Midbrain (tissue), 1 donor: ENCODE data around the gene MKNK2.
"Not testable (repeated sequence)": the region's sequence is repeated elsewhere in the genome, so short reads cannot be mapped to it uniquely, and the experiment has no call there.

Experiments
- DNase-seq: peaks from one replicate; lab custom pipeline; 2025; lab: John Stamatoyannopoulos, UW

MKNK2 gene

DNA sequence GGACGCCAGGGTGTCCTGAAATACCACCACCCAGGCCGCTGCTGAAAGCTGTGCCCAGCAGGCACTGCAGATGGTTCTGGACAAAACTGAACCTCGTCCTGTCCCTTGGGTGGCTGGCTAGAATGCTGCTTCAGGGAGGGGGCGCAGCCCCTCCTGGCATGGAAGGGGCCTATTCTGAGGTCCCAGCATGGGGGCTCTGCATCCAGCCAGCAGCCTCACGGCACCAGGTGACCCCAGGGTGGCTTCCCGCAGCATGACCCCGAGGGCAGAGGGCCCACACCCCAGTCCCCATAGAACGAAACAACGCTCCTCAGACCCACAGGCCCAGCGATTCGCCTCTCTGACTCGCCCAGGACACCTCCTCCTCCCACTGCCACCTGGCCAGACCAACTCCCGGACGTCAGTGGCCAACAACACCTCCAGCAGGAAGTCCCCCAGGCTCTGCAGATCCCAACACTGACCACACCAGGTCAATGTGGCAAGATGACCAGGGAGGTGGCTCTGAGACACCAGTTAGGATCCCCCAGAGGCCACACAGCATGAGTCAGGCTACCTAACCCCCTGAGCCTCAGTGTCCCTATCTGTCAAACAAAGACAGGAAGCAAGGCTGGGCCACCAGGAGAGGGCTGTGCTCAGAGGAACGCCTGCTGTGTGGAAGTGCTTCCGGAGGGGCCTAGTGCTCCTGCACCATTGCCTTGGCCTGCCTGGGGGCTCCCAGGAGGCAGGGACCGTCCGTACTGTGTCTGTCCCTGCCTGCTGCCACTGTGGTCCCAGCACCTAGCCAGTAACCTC lies 6.1 kb downstream of the MKNK2 start:
- DNase-seq, result no peak

DNA sequence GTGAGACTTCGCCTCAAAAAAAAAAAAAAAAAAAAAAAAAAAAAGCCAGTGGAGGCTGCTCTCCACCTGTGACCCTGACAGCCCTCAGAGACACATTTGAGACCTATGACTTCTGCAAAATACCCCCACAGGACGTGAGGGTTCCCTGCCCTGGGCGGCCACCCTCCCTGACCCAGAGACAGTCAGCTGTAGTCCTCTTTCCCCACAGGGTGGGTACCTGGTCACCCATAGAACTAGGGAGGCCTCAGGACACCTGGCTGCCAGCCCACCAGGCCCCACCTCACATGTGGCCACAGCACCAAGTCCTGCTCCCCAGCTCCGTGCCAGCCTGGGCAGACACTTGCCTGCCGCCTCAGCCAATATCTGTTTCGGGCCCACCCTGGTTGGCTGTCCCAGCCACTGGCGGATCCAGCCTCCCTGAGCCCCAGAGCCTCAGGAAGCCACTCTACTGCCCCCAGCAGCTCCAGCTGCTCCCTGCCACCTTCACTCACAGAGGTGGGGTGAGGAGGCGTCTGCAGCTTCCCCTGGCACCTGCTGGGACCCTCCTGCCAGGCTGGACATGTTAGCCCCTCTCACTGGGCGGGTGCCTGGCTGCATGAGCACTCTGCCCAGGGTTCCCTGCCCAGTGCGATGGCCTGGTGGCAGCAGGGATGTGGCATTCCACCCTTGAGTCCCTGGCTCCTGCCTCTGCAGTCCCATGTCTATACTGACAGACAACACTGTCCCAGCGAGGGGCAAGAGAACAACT lies 6.9 kb downstream of the MKNK2 start:
- no peak for DNase-seq

DNA sequence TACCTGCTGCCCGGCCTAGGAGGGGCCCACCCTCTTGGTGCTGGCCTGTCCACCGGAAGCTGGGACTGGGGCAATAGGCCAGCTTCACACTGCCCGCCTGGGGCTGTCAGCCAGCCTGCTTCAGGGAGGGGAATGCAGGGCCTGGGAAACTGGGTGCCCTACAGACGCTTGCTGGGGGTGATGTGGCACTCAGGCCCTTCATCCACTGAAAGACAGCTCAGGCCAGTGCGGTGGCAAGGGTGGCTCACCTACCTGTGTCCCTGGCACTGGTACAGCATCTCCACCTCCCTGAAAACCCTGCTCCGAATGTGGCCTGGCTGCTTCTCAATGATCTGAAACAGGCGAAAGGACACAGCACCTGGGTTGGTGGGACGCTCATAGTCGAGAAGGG lies 7.8 kb downstream of the MKNK2 start:
- peak; percentile 25 for DNase-seq

DNA sequence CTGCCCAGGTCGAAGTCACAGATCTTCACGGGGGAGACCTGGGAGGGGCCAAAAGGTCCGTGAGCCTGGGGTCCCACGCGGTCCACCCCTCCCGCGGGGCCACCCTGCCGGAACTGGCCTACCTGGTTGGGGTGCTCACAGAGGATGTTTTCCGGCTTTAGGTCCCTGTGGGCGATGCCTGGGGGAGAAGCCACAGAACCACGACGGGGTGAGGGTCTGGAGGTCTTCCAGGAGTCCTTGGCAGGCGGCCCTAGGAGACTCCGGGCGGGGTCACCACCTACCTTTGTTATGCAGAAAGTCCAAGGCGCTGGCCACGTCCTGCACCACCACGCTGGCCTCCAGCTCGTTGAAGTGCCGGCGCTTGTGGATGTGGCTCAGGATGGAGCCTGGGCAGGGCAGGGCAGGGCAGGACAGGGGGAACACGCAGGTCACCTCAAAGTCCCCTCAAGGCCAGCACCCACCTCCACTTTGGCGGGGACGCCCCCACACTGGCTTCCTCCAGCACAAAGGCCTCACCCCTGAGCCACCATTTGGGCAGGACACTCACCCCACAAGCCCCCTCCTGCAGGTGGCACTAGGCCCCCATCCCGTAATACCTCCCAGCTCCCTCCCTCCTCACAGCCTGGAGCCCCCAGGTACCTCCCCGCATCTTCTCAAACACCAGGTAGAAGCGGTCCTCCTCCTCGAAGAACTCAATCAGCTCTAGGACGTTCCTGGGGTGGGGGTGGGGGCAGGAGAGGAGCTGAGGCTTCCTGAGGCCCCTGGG lies 8.4 kb downstream of the MKNK2 start:
- no peak for DNase-seq

DNA sequence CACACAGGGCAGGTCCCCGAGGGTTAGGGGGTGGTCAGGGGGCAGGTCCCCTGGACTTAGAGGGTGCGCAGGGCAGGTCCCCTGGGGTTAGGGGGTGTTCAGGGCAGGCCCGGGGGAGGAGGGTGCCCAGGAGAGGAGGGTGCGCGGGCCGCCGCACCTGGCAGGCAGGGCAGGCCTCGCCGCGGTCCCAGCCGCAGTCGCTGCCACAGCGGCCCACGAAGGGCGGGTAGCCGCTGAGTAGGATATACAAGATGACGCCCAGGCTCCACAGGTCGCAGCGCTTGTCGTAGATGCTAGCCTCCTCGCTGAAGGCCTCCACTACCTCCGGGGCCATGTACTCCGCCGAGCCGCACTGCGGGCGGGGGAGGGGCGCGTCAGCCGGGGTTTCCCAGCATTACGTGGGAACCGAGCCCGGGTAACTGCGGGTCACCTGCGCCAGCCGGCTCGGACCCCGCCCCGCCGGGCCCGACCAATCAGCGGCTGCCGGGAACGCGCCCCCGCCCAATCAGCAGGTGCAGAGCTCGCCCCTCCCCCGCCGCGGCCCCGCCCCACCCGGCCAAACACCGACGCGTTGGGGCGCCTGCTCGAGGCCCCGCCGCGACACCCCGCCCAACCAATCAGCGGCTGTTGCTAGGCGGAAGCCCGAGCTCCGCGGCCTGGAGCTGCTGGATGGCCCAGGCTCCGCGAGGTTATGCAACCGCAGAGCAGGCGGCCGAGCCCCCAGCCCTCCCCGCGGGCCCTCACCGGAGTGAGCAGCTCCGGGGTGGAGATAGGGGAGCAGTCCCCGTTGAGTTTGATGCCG lies 9.2 kb downstream of the MKNK2 start:
- DNase-seq, result peak; percentile 95

DNA sequence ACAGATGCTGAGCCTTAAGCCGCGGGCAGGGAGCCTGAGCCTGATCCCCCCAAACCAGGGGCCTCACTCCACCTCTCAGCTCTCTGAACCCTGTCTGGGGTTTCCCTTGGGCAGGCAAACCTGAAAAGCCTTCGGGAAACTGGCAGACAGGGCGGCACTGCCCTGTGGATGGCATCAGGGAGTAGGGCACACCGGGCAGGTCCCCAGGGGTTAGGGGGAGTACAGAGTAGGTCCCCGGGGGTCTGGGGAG lies 9.7 kb downstream of the MKNK2 start:
- DNase-seq, result no peak

DNA sequence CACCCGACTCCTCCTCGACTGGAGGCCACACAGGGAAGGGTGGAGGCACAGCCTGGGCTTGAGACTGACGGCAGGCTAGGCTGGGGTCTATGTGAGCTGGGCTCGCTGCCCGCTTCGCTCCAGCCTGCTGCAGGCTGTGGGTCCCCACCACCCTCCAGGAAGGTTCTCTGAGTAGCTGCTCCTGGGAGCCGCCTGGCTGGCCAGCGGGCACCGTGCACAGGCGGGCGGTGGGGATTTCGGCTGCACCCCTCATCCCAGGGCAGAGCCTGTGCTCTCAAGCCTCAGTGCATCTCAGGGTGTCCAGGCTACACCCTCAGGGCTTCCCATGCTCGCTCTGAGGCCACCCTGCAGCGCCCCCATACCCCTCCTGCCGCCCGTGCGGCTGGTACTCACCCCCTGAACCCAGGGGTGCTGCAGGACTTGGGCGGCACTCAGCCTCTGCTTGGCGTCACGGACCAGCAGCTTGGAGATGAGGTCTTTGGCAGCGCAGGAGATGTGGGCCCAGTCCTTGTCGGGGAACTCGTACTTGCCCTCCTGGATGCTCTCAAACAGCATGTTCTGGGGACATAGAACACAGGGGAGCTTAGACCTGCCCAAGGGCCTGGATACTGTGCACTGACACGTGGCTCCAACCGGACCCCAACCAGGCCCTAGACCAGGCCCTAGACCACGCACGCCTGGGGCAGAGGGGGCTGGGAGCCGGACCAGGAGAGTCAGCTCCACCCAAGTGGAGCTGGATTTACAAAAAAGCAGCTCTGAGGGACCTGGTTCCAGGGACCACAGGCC lies 10.2 kb downstream of the MKNK2 start:
- DNase-seq, result no peak

DNA sequence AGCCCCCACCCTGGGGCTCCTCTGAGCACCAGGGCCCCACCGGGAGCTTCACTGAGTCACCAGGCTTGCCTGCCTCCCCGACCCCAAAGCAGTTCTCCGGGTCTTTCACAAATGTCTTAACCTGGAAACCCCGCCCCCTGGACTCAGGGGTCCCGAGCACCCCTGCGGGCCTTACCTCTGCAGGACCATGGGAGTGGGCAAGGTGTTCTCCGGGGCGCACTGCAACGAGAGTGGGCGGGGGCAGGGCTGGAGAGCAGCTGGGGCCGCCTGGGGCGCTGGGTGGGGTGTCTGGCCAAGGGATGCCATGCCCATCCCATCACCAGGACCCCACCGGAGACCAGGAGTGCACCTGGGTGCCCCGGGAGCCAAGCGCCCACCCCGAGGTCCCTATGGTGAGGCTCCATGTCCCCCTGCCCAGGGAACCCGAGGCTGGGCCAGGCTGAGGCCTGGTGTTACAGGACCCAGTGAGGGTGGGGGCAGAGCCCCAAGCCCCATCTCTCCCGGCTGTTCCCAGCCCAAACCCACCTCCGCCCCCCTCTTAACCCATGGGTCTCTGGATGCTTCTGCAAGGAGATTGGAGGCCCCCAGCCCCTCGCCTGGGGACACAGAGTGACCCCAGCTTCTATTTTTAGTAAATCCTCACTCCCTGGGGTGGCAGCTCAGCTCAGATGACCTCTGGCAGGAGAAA lies 10.9 kb downstream of the MKNK2 start:
- no peak for DNase-seq

DNA sequence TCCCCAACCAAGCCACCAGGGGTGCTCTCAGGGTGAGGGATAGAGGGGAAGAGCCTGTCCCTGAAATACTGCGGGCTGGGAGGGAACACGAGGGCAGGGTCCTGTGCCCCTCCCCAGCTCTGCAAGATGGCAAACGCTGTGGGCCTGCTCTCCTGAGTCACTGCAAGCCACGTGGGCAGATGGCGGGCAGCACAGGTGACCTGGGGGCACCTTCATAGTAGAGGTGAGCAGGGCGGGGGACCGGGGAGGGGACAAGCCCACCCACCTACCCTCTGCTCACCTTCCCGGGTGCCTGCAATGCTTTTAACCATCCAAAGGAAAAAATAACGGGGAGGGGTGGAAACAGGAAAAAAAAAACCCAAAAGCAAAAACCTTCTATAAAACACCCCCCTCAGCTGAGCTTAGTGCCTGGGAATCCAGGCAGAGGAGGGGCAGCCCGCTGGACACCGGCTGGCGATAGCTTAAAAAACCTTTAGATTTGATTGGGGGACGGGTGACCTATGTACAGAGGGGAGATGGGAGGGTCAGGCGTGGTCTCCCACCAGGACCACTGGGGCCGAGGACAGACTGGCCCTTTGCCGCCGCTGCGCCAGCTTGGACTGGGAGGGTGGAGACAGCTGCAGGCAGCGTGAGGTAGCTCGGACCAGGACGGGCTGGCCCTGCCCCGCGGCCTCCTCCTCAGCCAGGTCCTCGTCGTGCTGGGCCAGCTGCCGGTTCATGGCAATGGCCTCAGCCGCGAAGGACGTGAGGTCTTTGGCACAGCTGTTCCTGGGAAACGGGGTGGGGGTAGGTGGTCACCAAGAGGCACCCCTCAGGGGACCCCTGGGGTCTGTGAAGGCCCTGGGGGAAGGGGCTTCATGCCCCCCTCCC lies 11.7 kb downstream of the MKNK2 start:
- no peak for DNase-seq

DNA sequence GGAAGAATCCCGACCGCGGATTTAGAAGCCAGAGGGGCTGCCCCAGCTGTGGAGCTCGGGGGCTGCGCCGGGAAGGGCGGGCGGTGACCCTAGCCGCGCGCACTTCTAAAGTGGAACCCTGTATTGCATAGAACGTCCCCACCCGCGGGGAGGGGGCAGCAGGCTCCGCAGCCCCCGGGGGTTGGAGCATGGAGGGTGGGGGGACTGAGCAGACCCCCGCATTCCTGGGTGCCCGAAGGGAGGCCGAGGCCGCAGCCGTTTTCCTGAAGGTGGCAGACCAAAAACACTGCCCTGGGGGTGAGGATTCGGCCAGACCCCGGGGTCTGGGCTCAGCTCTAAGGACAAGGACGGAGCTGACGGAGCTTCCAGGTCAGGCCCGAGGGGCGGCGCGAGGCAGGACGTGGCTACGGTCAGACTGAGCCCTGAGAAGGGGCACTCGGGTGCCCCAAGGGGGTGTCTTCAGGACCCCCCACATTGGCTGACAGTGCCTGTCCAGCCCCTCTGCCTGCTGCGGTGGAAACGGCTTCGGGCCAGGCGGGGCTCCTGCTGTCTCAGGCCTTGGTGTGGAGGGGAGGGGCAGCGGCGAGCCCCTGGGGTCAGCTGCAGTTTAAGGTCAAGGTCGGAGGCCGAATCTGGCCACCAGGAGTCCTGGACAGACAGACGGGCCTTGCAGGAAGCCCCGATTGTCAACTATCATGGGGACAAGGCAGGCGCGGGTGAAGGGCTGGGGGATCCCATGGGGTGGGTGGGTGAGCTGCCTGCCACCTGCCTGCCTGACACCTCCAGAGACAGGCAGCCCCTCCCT lies 12.6 kb downstream of the MKNK2 start:
- DNase-seq, result no peak

DNA sequence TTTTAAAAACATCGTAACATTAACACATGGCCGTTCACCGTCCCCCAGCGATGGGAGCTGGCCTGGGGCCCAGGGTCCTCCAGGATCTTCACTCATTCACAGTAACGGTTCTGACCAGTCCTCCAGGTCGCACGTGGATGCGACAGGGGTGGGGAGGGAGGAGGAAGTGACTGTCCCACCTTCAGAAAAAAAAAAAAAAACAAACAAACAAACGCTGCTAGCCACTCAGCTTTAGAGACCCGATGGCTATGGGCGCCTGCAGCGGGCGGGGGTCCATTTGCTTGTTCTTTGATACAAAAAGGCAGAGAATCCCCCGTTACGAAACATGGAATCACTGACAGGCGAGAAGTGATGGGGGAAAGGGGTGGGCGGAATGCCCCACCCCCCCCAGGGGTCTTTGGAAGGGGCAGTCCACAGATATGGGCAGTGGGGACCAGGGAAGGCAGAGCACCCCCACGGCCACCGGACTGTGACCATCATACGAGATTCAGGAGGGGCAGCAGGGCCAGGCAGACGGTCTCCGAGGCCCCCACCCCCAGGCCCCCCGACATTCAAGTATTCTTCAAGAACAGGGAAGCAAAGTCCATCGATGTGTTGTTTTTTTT lies 13.3 kb downstream of the MKNK2 start:
- no peak for DNase-seq

DNA sequence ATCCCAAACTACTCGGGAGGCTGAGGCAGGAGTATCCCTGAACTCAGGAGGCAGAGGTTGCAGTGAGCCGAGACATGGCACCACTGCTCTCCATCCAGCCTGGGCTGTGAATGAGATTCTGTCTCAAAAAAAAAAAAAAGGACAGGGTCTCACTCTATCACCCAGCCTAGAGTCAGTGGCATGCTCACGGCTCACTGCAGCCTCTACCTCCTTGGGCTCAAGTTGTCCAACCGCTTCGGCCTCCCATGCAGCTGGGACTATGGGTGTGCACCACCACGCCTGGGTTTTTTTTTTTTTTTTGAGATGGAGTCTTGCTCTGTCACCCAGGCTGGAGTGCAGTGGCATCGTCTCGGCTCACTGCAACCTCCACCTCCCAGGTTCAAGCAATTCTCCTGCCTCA lies 14.6 kb downstream of the MKNK2 start:
- DNase-seq, result no peak

DNA sequence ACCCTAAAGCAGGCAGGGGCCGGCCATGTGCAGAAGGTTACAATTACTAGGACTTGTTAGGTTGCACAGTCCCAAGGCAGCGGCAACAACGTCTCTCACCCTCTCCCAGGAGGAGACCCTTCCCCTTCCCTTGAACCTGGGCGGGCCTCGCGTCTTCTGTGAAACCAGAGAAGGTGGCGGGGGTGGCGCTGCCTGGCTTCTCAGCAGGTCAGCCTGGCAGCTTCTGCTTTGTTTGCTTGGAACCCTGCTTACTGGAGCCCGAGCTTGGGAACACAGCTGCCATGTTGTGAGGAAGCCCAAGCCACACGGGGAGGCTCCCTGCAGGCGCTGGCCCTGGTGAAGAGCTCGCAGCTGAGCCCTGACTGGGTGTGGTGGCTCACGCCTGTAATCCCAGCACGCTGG lies 15.5 kb downstream of the MKNK2 start:
- no peak for DNase-seq

DNA sequence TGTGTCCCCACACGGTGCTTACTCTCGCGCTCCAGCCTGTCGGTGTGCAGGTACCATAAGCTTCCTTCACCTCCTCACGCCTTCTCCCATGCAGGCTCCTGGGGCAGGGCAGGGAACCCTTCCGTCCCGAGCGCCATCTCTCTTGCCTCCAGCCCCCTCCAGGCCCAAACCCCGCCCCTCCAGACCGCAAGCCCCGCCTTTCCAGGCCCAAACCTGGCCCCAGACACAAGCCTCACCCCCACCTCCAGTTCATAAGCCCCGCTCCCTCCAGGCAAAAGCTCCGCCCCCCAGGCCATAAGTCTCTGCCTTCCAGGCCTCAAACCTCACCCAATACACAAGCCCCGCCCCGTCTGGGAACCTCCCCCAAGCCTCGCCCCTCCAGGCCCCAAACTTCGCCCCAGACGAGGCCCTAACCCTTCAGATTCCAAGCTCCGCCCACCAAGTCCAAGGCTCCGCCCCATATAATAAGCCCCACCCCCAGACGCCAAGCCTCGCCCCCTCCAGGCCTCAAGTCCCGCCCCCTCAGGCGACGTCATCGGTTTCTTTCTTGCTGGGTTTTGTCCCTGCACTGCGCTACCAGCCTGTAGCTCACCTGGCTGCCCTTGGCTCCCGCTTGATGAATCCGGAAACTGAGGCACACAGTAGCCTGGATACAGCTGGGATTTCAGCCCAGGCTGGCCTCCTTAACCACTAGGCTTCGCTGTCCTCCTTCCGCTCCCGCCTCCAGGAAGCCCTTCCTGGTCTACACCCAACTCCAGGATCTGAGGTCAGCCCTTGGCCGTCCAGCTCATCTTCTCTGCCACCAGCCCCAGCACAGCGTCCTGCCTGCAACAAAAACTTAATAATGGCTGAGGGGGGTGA lies 16.1 kb downstream of the MKNK2 start:
- no peak for DNase-seq

DNA sequence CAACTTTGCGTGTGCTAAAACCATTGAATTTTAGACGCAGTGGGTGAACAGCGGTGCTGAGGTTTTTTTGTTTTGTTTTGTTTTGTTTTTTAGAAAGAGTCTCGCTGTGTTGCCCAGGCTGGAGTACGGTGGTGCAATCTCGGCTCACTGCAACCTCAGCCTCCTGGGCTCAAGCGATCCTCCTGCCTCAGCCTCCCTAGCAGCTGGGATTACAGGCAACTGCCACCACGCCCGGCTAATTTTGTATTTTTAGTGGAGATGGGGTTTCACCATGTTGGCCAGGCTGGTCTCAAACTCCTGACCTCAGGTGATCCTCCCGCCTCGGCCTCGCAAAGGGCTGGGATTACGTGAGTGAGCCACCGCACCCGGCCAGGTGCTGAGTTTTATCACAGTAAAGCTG lies 16.8 kb downstream of the MKNK2 start:
- DNase-seq, result not testable (repeated sequence)

DNA sequence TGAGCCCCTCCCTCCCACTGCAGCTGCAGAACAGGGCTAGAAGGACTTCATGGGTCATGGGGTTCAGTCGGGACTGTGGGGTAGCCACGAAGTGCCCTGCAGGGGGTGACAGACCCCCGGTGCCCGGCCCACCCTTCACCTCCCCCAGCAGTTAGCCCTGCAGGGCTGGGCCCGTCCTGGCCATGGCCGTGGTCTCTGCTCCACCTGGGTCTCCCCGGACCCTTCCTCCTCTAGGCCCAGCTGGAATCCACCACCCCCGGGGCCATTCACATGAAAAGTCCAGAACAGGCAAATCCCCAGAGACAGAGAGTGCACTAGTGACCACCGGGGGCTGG lies 17.3 kb downstream of the MKNK2 start:
- no peak for DNase-seq

DNA sequence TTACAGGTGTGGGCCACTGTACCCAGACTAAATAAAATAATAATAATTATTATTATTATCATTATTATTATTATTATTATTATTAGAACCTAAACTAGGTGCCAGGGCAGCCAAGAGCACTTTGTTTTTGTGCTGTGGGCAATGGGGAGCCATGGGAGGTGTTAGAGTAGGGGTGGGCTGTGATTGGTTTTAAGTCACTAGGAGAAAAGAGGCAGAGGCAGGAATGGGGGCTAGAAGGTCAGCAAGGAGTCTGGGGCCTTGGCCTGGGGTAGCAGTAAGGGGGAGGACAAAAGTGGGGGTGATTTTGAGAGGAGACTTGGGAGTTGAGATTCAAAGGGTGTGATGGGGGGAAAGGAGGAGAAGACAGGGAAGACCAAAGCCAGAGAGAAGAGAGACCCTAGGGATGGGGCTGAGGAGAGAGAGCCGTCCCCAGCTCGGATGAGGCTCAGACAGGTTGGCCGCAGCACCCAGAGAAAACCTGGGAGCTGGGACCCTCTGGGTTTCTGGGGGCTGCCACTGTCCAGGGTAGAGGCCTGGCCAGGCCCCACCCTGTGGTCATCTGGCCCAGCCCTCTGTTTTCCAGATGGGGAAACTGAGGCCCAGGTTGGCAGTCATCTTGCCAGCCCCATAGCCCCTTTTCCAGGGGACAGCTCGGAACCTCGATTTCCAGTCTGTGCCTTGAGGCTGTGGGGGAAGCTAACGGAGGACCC lies 17.8 kb downstream of the MKNK2 start:
- DNase-seq, result no peak
